ENCODE data around the gene SPRY1. TPM values are rescaled to one million over a fixed set of nuclear protein-coding genes. Genes with fewer than 3 reads are reported as not detected.

Gene SPRY1
- total RNA-seq, 1 experiment from 2014 or later, result 38.5 TPM

- no TSS peak for BruUV-seq (replicated peaks)
- no peaks in the 10 kb centered on the region for H3K27me3 Mint-ChIP-seq (ENCODE audit: unreplicated experiment)
- peak; percentile 82 for DNase-seq
These were observed 1.7 kb downstream of the SPRY1 start for GRCh38 chr4:123398066-123398852.

GRCh38 chr4:123398853-123399626 lies 2.4 kb downstream of the SPRY1 start:
- H3K27me3 Mint-ChIP-seq (ENCODE audit: unreplicated experiment), result no peaks in the 10 kb centered on the region
- H3K4me1 Mint-ChIP-seq (ENCODE audit: low read depth, unreplicated experiment), result peaks cover 24% of the 10 kb centered on the region
- intact Hi-C loops (cut with micrococcal nuclease; ENCODE audit: unreplicated experiment), result loop anchor here (2.0 kb wide), 1 partner anchor 148 kb away; no protein-coding TSS in a partner anchor
- DNase-seq, result peak; percentile 49
- CTCF ChIA-PET, result interaction anchor here (0.7 to 2.0 kb wide), 5 partner anchors 11 to 200 kb away, joined by 3 to 7 read pairs (median 3); no protein-coding TSS in a partner anchor
- BruUV-seq (replicated peaks), result TSS peak; percentile 86
- peaks cover 65% of the 10 kb centered on the region for H3K36me3 Mint-ChIP-seq (ENCODE audit: insufficient read depth, unreplicated experiment)
- no peak for TF ChIP-seq CTCF (IDR thresholded peaks at IDR 0.05; ENCODE audit: unreplicated experiment)
- peak overlapping the region; percentile 82 for H3K4me3 Mint-ChIP-seq (ENCODE audit: low read depth, unreplicated experiment)
- no peaks in the 10 kb centered on the region for H3K9me3 Mint-ChIP-seq (ENCODE audit: low read depth, unreplicated experiment)
- peak overlapping the region; percentile 92 for H3K27ac Mint-ChIP-seq (ENCODE audit: unreplicated experiment)

More at GRCh38 chr4:123398066-123398852, 1.7 kb downstream of the SPRY1 start:
- intact Hi-C loops (cut with micrococcal nuclease; ENCODE audit: unreplicated experiment), result loop anchor here (2.0 kb wide), 1 partner anchor 149 kb away; no protein-coding TSS in a partner anchor
- H3K27ac Mint-ChIP-seq (ENCODE audit: unreplicated experiment), result peak overlapping the region; percentile 92
- peaks cover 59% of the 10 kb centered on the region for H3K36me3 Mint-ChIP-seq (ENCODE audit: insufficient read depth, unreplicated experiment)
- peaks cover 23% of the 10 kb centered on the region for H3K4me1 Mint-ChIP-seq (ENCODE audit: low read depth, unreplicated experiment)
- no peaks in the 10 kb centered on the region for H3K9me3 Mint-ChIP-seq (ENCODE audit: low read depth, unreplicated experiment)
- CTCF ChIA-PET, result no interaction called here
- peak overlapping the region; percentile 82 for H3K4me3 Mint-ChIP-seq (ENCODE audit: low read depth, unreplicated experiment)
- TF ChIP-seq CTCF (IDR thresholded peaks at IDR 0.05; ENCODE audit: unreplicated experiment), result peak; percentile 46

- H3K27me3 Mint-ChIP-seq (ENCODE audit: unreplicated experiment), result no peaks in the 10 kb centered on the region
- intact Hi-C loops (cut with micrococcal nuclease; ENCODE audit: unreplicated experiment), result loop anchor here (2.0 kb wide), 3 partner anchors 17 to 261 kb away; no protein-coding TSS in a partner anchor
- no peak for DNase-seq
- CTCF ChIA-PET, result interaction anchor here (0.7 to 2.0 kb wide), 6 partner anchors 10 to 199 kb away, joined by 3 to 7 read pairs (median 4); no protein-coding TSS in a partner anchor
- H3K4me3 Mint-ChIP-seq (ENCODE audit: low read depth, unreplicated experiment), result peak overlapping the region; percentile 82
- no peaks in the 10 kb centered on the region for H3K9me3 Mint-ChIP-seq (ENCODE audit: low read depth, unreplicated experiment)
- TF ChIP-seq CTCF (IDR thresholded peaks at IDR 0.05; ENCODE audit: unreplicated experiment), result no peak
- peaks cover 70% of the 10 kb centered on the region for H3K36me3 Mint-ChIP-seq (ENCODE audit: insufficient read depth, unreplicated experiment)
- peak overlapping the region; percentile 92 for H3K27ac Mint-ChIP-seq (ENCODE audit: unreplicated experiment)
- peaks cover 24% of the 10 kb centered on the region for H3K4me1 Mint-ChIP-seq (ENCODE audit: low read depth, unreplicated experiment)
- BruUV-seq (replicated peaks), result TSS peak; percentile 39
These were observed 3.2 kb downstream of the SPRY1 start for GRCh38 chr4:123399627-123400358.

All from Calu3 (cell line).